NOMO-1 (cell line): ENCODE results near the gene UTF1.
A peak's percentile ranks its signal among the peaks of the same experiment; 100 is the strongest.
"Not testable (repeated sequence)": the region's sequence is repeated elsewhere in the genome, so short reads cannot be mapped to it uniquely, and the experiment has no call there.

Experiments used
- DNase-seq, 2 experiments: peaks; one replicate each; lab custom pipeline; 2025; ENCODE audit not compliant: unreplicated experiment in 2 of 2; lab: John Stamatoyannopoulos, UW

UTF1 gene

DNA sequence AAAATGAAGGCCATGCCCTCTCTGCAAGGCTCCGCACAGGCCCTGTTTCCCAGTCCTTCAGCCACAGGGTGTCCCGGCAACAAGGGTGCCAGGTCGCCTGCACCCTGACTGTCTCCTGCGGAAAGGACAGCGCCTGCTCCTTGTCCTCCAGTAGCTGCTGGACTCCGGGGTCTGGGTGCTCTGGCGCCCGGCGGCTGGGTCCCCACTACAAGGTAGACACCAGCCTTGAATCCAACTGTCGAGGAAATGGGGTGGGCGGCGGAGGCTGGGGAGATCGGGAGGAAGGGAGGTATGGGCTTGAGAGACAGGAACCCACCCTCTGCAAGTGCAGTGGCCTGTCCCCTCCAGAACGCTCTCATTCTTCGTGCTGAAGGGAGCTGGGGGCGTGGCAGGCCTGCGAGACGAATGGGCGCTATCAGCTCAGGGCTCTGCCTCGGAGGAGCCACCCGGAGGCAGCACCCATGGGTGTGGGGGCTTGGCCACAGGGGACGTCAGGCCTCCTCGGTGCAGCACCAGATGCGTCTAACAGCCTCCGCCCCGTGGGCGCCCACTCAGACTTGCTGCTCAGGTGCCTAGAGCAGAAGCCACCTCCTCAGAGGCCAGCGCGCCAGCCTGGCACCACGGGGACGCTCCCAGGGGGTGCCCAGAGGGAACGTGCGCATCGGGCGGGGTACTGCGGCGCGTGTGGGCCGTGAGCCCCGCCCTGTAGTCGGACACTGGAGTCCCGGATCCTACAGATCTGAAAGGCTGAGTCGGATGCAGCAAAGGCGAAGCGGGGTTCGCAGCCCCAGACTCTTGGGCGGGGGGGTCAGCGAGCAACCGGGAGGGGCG, 31.1 kb downstream of the UTF1 start:
- DNase-seq = peak; percentile 31 to 40

DNA sequence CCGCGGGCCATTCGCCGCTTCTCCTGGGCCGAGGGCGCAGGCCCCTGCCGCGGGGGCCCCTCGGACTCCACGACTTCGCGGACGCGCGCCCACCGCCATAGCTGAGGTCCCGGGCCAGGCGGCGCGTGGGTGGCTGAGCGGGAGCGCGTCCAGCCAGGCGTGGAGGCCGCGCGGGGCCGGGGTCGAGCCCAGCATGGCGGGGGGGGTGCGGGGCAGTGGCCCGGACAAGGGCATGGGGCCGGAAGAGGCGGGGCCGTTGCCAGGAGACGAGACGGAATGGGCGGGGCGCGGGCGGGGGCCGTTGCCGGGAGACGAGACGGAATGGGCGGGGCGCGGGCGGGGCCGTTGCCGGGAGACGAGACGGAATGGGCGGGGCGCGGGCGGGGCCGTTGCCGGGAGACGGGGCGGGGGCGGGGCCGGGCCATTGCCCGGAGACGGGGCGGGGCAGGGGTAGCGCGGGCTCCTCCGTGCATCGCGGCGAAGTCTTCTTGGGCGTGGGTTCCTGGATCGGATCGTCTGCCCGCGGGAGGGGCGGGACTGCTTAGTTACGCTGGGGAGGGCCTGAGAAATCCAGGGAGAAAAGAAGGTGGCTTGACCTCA, 31.8 kb downstream of the UTF1 start:
- DNase-seq = peak; percentile 43 to 79

DNA sequence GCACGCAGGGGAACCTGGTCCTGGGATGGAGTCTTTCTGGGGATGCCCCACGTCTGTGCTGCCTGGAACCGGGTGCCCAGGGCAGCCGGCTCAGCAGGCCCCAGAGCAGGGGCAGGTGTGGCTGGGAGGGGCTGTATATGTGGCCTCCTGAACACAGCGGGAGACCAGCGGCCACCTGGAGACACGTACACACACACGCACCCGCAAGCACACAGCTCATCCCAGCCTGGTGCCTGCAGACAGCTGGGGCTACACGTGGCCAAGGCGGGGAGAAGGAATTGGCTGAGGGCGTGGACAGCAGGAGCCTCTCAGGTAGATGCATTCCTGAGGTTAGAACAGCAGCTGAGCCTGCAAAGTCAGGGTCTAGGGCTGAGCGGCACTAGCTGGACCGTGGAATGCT, 32.7 kb downstream of the UTF1 start:
- no peak for DNase-seq

DNA sequence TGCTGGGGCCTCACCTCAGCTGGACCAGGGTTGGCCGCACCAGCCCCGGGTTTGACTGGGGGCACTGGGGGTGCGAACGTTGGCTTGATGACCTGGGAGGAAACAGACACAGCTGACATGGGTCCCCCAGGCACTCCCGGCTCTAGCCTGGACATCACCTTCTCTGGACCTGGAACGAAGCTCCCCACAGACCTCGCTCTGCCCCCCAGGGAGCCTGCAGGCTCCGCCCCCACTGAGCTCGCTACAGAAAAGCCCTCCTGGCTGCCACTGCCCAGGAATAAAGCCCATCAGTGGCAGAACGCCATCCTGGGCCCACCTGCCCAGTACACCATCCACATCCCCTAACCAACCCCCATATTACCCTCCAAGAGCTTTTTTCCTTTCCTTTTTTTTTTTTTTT, 33.7 kb downstream of the UTF1 start:
- DNase-seq = no peak

DNA sequence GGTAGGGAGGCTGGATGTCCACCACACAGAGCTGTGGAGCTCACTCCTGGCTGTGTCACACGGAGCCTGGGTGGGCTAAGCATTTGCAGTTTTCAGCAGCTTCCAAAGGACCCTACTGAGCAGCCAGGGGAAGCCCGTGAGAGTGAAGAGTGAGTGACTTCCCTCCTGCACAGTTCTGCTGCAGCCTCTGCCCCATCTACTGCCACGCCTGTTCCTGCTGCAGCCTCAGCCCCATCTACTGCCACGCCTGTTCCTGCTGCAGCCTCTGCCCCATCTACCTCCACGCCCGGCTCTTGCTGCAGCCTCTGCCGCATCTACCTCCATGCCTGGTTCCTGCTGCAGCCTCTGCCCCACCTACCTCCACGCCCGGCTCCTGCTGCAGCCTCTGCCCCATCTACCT, 34.4 kb downstream of the UTF1 start:
- DNase-seq = peak; percentile 30 to 34

DNA sequence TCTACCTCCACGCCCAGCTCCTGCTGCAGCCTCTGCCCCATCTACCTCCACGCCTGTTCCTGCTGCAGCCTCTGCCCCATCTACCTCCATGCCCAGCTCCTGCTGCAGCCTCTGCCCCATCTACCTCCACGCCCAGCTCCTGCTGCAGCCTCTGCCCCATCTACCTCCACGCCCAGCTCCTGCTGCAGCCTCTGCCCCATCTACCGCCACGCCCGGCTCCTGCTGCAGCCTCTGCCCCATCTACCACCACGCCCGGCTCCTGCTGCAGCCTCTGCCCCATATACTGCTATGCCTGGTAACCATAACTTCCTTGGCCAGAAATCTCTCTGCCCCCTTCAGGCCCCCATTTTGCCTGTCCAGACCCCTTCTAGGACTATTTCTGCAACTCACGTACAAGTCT, 35.0 kb downstream of the UTF1 start:
- DNase-seq = not testable (repeated sequence)

DNA sequence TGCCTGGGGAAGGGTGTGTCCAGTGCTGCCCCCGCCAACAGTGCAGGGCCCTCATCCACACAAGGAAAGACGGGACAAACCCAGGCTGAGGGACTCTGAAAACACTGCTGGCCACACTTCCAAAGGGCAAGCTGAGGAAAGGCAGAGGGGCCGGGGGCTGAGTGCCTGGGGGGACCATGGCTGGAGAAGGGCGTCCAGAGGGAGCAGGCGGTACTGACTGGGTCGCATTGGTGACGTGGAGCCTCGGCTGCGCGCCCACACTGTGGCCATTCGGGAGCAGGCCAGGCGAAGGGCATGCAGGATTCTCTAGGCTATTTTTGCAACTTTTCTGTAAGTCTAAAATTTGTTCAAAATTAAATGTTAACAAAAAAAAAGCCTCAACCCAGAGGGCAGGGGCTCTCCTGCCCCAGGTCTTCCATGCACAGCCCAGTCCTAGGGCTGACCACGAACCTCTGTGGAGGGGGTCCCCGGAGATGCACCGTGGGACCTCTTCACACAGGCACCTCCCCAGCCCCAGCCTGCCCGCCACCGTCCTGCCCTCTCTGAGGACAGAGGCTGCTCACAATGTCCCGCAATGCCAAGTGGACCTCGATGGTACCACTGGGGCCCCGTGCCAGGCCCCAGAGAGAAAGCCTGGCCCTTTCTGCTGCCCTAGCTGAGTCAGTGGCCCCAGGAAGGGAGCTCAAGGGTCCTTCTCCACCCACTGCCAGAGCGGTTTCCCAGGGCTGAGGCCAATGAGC, 36.2 kb downstream of the UTF1 start:
- no peak for DNase-seq

DNA sequence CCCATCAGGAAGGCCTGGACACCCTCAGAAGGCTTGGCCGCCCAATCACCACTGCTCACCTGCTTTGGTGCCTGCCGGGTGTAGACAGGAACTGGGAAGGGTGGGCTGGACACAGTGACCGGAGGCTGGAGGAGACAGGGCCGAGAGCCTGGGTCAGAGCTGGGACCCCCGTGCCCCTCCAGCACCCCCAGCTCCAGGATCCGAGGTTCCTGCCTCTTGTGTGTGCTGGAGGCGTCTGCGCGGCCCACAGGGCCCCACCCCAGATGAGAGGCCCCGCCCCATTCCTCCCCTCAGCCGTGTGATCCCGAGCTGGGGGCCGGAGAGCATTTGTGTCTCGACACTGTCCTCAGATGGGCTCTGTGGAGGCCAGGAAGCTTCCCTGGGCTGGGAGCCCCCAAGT, 37.3 kb downstream of the UTF1 start:
- no peak for DNase-seq

DNA sequence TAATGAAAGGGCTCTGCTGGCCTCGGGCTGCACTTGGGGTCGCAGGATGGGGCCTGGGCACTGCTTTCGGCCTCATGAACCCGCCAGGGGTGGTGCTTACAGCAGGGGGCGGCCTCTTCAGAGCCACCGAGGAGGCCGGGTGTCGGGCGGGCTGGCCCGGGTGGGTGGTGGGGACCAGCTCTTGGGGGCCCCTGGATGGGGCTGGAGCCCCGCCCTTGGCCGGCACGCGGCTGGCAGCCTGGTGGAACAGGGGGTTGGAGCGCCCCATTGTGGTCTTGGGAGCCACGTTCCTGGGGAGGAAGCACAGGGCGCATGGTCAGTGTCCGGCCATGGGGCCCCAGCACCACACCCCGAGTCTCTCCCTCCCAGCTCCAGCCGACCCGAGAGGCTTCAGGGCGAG, 37.8 kb downstream of the UTF1 start:
- no peak for DNase-seq

DNA sequence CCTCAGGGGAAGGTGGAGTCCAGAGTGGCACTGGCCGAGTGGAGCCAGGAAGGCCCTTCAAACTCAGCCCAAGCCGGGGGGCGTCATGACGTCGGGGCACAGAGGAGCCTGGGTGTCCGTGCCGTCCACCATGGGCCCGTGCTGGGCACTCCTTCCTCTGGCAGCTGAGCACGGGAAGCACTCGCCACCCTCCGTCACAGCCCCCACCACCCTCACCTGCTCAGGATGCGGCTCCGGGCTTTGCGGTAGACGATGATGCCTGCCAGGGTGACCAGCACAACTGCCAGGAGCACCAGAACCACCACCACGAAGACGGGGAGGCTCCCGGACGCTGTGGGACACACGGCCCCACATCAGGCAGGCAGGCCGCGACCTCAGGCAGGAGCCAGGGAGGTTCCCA, 38.5 kb downstream of the UTF1 start:
- no peak for DNase-seq

DNA sequence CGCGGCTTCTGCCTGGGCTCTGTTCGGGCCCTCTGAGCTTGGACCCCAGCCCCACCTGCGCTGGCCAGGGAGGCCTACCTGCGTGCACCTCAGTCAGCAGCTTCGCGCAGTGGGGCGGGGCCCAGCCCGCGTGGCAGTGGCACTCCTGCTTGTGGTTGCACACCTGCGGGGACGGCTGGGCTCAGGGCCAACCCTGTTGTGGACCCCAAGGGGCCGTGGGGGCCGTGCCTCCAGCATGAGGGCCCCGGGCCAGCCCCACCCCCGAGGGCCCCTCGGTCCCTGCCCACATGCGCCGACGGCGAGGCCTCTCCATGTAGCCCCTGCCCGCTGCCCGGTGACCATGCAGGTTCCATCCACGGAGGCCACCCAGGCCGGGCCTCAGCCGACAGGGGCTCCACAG, 39.4 kb downstream of the UTF1 start:
- DNase-seq = no peak

DNA sequence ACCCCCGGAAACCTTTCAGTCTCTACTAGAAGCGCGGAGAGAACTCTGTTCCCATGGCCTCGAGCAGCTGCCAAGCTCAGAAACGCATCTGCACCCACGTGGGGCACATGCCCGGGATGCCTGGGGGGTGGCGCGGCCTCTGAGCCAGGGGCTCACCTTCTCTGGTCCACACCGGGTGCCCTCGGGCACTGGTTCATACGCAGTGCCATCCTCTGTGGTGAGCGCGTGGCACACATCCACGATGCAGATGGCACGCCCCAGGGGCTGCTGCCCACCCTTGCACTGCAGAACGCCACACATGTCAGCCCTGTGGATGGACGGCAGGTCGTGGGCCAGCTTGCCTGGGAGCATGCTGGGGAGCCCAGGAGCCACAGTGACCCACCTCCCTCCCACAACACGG, 40.2 kb downstream of the UTF1 start:
- DNase-seq = no peak

DNA sequence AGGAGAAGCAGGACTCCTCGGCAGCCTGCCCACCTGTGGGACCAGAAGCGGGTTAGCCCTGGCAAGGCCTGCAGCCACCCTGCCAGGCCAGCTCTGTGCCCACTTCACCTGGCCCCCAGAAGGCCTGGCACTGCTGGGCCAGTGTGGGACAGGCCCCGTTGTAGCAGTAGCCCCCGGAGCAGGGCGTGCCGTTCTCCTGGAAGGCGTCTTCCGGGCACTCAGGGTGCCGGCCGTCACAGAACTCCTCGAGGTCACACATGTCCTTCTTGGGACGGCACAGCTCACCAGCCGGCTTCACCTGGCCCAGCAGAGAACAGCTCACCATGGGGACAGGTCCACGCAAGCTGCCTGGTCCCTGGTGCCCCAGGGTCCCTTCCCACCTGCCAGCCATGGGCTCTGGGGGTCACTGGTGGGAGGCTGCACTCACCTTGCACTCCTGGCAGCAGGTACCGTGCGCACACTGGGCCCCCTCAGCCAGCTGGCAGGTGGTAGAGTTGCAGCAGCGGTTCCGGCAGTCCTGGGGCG, 40.8 kb downstream of the UTF1 start:
- DNase-seq = no peak

DNA sequence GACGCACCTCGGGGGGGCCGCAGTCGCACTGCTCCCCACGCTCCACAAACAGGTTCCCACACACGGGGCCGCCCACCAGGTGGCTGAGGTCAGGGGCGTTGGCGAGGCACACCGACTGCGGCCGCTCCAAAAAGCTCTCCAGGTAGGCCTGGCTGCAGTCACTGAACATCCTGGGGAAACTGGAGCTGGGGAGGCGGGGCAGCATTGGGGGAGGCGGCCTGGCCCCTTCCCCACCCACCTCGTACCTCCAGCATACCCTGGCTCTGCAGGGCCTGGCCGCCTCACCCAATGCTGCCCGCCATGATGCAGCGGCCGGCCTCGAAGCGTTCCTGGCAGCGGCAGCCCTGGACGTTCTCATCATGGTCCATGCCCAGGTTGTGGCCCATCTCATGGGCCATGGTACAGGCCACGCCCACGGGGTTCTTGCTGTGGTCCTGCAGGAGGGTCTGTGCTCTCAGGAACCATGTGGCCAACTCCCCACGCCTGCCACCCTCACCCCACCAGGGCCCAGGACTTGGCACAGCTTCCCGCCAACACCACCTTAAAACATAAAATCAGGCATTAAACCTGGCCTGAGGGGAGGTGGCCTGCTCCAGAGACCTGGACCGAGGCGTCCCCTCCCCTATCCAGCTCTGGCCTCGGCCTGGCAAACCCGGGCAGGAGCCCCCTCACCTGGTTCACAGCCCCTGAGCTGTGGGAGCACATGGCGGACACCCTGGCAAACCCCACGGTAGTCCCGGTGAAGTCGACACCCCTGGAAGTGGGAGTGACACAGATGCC, 41.7 kb downstream of the UTF1 start:
- no peak for DNase-seq

DNA sequence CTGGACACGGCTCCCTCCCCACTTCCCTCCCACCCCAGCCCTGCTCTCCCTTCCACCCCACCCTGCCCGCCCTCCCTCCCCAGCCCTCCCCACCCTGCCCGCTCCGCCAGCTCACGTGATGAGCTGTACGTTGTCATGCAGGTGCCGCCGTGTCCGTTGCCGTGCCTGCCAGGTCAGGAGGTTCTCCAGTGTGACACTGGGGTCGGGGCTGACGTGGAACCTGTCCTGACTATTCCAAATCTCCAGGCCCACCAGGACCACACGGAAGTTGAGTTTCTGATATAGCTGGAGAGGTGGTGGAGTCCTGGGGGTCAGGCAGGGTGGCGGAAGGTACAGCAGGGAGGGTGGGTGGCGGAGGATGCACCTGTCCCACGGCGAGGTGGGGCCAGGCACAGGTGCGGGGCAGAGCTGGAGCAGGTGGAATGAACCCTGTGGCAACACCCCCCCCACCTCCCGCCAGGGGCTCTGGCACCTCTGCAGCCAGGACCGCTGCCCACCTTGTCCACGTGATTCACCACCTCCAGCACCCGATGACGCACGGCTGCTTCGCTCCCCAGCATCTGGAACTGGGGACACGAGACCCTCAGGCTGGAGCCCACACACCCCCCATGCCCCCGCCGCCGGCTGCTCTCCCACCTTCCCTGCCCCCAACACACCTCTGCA, 42.4 kb downstream of the UTF1 start:
- no peak for DNase-seq

DNA sequence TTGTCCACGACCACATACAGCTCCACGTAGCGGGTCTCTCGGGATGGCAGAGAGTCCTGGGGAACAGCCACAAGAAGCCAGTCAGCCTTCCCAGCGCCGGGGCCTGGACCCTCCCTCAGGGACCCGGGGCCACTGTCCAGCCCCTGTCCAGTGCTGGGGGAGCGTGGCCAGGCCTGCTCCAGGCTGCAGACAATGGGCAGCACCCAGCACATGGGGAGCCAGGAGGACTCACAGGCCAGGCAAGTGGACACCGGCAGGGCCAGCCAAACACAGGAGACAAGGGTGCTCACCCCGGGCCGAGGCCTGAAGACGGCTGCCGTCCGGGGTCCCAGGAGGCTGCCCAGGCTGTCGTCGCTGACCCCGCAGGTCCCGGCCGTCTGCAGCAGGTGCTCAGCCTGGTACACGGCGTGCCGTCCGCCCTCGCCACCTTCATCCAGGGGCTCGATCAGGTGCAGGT, 43.0 kb downstream of the UTF1 start:
- no peak for DNase-seq

DNA sequence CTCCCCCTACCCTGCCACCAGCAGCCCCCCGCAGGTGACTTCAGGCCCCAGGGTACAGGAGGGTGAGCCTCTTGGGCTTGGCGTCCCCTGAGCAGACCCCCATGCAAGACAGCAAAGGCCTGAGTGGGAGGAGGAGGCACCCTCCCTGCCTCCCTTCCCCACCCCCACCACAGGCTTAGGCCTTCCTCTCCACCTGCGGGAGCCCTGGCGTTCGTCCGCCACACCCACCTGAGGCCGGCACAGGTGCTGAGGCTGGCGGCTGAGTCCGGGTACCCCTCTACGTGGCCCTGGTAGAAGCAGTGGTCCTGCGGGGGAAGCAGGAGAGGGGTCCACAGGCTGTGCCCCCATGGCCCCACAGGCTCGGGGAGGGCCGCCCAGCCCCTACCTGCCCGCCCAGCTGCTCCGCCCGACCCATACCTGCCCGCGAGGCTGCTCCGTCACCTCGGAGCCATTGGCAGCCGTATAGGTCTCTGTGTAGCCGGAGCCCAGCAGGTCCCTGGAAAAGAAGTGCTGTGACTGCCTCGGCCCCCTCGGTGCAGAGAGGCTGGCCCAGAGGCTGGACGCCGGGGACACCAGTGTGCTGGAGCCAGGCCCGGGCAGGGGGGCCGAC, 43.6 kb downstream of the UTF1 start:
- no peak for DNase-seq

DNA sequence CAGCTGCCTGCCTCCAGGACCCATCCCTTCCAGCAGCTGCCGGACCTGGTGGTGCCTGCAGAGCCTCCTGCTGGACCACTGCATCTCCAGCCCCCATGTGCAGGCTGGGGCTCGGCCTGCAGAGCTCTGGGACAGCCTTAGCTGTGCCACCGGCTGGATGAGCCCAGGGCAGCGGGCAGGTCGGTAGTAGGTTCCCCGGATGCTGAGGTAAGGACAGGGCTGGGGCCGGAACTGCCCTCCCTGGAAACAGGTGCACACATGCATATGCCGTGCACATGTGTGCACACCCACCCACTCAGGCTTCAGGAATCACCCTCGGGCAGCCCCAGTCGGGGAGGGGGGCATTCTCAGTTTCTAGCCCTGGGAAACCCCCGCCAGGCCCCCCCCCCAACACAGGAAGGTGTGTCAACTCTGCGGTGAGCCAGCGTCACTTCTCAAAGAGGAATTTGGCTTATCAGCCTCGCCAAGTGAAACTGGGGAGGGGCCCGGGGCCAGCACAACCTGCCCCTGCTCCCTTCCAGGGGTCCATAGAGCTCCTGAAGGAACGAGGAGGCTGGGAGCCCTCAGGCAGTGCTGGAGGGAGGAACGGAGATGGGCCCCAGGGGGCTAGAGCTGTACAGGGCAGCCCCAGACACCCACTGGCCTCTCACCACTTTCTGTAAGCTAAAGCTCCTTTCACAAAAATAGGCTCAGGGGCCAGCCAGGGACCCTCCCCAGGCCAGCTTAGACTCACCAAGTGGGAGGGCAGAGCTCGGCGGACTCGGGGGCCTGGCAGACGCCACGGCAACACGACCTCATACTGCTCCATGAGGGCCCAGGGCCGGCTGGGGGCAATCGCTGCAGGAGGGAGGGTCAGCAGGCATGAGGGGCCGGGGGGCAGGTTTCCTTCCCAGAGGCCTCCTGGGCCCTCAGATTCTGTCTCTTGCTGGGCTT, 45.0 kb downstream of the UTF1 start:
- peak; percentile 57 to 76 for DNase-seq

DNA sequence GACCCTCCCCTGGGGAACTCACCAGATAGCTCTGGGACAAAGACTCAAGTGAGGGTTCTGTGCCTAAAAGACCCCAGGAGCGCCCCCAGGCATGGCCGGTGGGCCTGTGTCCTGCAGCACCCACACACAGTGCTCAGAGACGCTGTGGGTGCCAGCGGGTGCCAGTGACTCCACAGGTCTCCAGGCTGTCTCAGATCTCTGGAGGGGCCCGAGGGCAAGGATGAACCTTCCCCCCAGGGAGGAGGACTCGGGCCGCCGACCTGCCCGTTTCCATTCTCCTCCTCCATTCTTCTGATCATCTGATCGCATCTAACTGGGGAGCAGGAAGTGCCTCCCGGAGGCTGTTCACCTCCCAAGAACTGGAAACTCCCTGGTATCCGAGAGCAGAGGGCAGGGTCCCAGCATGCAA, 45.7 kb downstream of the UTF1 start:
- peak in 1 of 2 experiments; percentile 3 for DNase-seq
